HCT116 (cell line): ENCODE results near the gene TMF1.

ENCODE experiments used
- ELF1 ChIP-seq: IDR thresholded peaks from 2 replicates; pipeline ENCODE4 v1.6.1; 2012; ENCODE audit warnings: low read depth, borderline replicate concordance
- EZH2 ChIP-seq: fragments of 200-600 bp; sonication (generic); IDR thresholded peaks from 2 replicates; pipeline ENCODE4 v1.6.1; 2017; ENCODE audit warnings: antibody characterized with exemption, mixed run types
- EZH2phosphoT487 ChIP-seq: fragments of 200-600 bp; IDR thresholded peaks from 2 replicates; pipeline ENCODE4 v1.6.1; 2018; ENCODE audit warnings: antibody characterized with exemption, borderline replicate concordance
- FOSL1 ChIP-seq: IDR thresholded peaks from 2 replicates; pipeline ENCODE4 v1.6.1; 2012; ENCODE audit warnings: low read depth
- JUND ChIP-seq: IDR thresholded peaks from 2 replicates; pipeline ENCODE4 v1.6.1; 2012
- POLR2A ChIP-seq: IDR thresholded peaks from 2 replicates; pipeline ENCODE4 v1.7.0; 2011; ENCODE audit warnings: borderline replicate concordance; ENCODE audit not compliant: insufficient read depth, insufficient read length; ENCODE audit errors: extremely low read depth
- POLR2AphosphoS5 ChIP-seq: IDR thresholded peaks from 2 replicates; pipeline ENCODE4 v1.6.1; 2011; ENCODE audit warnings: mild to moderate bottlenecking, low read depth, low read length, moderate library complexity
- RAD21 ChIP-seq: IDR thresholded peaks from 2 replicates; pipeline ENCODE4 v1.6.1; 2012; ENCODE audit warnings: low read depth, mild to moderate bottlenecking
- SIN3A ChIP-seq: IDR thresholded peaks from 2 replicates; pipeline ENCODE4 v1.6.1; 2012; ENCODE audit warnings: low read depth
- SP1 ChIP-seq: IDR thresholded peaks from 2 replicates; pipeline ENCODE4 v1.6.1; 2012; ENCODE audit warnings: low read depth
- YY1 ChIP-seq: IDR thresholded peaks from 2 replicates; pipeline ENCODE4 v1.6.1; 2011; ENCODE audit warnings: low read length, low read depth, moderate library complexity, mild to moderate bottlenecking; ENCODE audit not compliant: insufficient replicate concordance; ENCODE audit errors: extremely low read depth
- ZNF274 ChIP-seq: fragments of 200-500 bp; sonication (Bioruptor generic); IDR thresholded peaks from 2 replicates; pipeline ENCODE4 v1.6.1; 2014; ENCODE audit warnings: mild to moderate bottlenecking, low read depth, low read length, inconsistent platforms
- TF ChIP-seq, protein P1 (sequence below), 3 experiments: fragments of 200-600 bp in 1 of 3; sonication (generic) in 1 of 3; IDR thresholded peaks in 2 of 3; conservative IDR thresholded peaks in 1 of 3; 2 replicates each; pipeline ENCODE4 v1.5.1; 2012 to 2017; ENCODE audit warnings: low read depth in 2 of 3, low read length in 2 of 3, antibody characterized with exemption in 1 of 3, borderline replicate concordance in 1 of 3, control low read depth in 1 of 3, mild to moderate bottlenecking in 1 of 3, mixed read lengths in 1 of 3, mixed run types in 1 of 3, moderate library complexity in 1 of 3; ENCODE audit not compliant: insufficient read depth in 1 of 3
- TF ChIP-seq, protein P2 (sequence below): IDR thresholded peaks from 2 replicates; pipeline ENCODE4 v1.6.1; 2012

DNA sequence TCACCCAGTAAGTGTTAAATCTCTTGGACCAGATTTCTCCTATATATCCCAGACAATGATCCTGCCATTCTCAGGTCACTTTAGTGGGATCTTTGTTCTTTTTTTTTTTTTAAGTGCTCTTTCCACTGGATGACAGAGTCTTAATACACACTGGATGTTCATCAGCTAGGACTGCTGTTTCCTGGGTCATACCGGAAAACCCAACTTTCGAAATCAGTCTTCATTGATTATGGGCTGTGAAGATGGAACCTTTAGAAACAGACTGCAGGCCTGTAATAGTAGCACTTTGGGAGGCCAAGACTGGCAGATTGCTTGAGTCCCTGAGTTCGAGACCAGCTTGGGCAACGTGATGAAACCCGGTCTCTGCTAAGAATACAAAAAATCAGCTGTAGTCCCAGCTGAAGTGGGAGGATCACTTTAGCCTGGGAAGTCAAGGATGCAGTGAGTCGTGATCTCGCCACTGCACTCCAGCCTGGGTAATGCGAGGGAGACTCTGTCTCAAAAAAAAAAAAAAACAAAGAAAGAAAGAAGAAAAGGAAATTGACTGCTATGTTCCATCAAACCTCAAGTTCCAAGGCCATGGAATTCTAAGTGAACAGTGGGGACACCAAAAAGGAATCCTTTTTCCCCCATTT, 40.9 kb downstream of the TMF1 start:
- TF ChIP-seq, protein P1, sequence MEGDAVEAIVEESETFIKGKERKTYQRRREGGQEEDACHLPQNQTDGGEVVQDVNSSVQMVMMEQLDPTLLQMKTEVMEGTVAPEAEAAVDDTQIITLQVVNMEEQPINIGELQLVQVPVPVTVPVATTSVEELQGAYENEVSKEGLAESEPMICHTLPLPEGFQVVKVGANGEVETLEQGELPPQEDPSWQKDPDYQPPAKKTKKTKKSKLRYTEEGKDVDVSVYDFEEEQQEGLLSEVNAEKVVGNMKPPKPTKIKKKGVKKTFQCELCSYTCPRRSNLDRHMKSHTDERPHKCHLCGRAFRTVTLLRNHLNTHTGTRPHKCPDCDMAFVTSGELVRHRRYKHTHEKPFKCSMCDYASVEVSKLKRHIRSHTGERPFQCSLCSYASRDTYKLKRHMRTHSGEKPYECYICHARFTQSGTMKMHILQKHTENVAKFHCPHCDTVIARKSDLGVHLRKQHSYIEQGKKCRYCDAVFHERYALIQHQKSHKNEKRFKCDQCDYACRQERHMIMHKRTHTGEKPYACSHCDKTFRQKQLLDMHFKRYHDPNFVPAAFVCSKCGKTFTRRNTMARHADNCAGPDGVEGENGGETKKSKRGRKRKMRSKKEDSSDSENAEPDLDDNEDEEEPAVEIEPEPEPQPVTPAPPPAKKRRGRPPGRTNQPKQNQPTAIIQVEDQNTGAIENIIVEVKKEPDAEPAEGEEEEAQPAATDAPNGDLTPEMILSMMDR (IDR thresholded peaks at IDR 0.05 in 2 of 3, conservative IDR thresholded peaks at IDR 0.05 in 1 of 3; ENCODE audit: borderline replicate concordance in 1 of 3, insufficient read depth in 1 of 3, low read depth in 2 of 3, low read length in 2 of 3): no peak
- TF ChIP-seq EZH2: no peak
- TF ChIP-seq EZH2phosphoT487: no peak
- TF ChIP-seq JUND: no peak
- TF ChIP-seq SIN3A: no peak
- no peak for TF ChIP-seq POLR2A
- TF ChIP-seq FOSL1: no peak
- TF ChIP-seq POLR2AphosphoS5: no peak
- TF ChIP-seq, protein P2, sequence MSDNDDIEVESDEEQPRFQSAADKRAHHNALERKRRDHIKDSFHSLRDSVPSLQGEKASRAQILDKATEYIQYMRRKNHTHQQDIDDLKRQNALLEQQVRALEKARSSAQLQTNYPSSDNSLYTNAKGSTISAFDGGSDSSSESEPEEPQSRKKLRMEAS: no peak
- TF ChIP-seq ELF1: no peak
- no peak for TF ChIP-seq RAD21
- no peak for TF ChIP-seq SP1
- no peak for TF ChIP-seq ZNF274
- no peak for TF ChIP-seq YY1
